Measurements from ENCODE around the gene SORCS2.

- TF ChIP-seq TCF12 (IDR thresholded peaks at IDR 0.05) (no peak), JUND (IDR thresholded peaks at IDR 0.05) (no peak), CTCF (IDR thresholded peaks at IDR 0.05) (no peak), FOXJ3 (CRISPR knock-in tag; IDR thresholded peaks at IDR 0.05) (no peak), RAD21 (IDR thresholded peaks at IDR 0.05; ENCODE audit: low read length) (no peak), EP300 (IDR thresholded peaks at IDR 0.05; ENCODE audit: borderline replicate concordance in 1 of 2, low read depth in 1 of 2, low read length in 1 of 2) (no peak), SMC3 (IDR thresholded peaks at IDR 0.05; ENCODE audit: low read depth, low read length) (no peak), EZH2phosphoT487 (IDR thresholded peaks at IDR 0.05; ENCODE audit: borderline replicate concordance, low read depth) (no peak), RFX5 (IDR thresholded peaks at IDR 0.05; ENCODE audit: low read length) (no peak), MAX (IDR thresholded peaks at IDR 0.05; ENCODE audit: low read depth) (no peak), REST (IDR thresholded peaks at IDR 0.05; ENCODE audit: low read depth, low read length) (no peak), CHD2 (IDR thresholded peaks at IDR 0.05; ENCODE audit: low read length, partially characterized antibody) (no peak), FOSL2 (IDR thresholded peaks at IDR 0.05; ENCODE audit: borderline replicate concordance, low read depth) (no peak)
Measured at GRCh38 chr4:7564242-7564641, 371.9 kb downstream of the SORCS2 start.

Measured in SK-N-SH (cell line).